ENCODE measurements around the gene PCGF1.
"Not testable (repeated sequence)": the region's sequence is repeated elsewhere in the genome, so short reads cannot be mapped to it uniquely, and the experiment has no call there.

PCGF1 gene

DNA sequence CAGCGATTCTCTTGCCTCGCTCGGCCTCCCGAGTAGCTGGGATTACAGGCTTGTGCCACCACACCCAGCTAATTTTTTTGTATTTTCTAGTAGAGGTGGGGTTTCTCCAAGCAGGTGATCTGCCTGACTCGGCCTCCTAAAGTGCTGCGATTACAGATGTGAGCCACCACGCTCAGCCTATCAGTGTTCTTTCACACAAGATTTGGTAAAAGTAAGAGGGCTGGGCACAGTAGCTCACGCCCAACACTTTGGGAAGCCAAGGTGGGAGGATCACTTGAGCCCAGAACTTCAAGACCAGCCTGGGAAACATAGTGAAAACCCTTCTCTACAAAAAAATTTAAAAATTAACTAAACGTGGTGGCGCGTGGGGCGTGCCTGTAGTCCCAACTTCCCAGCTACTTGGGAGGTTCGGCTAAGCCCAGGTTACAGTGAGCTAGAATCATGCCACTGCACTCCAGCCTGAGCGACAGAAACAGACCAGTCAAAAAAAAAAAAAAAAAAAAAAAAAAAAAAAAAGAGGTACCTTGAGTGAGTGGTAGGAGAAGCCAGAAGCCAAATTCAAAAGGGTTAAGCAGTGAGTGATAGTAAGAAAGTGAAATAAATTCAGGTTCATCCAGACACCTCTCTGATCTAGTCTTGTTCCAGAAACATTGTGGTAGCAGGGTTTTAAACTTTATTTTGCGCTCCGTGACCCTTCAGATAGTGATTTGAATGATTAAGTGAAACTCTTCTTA lies 36.0 kb downstream of the PCGF1 start:
- DNase-seq, result no peak

DNA sequence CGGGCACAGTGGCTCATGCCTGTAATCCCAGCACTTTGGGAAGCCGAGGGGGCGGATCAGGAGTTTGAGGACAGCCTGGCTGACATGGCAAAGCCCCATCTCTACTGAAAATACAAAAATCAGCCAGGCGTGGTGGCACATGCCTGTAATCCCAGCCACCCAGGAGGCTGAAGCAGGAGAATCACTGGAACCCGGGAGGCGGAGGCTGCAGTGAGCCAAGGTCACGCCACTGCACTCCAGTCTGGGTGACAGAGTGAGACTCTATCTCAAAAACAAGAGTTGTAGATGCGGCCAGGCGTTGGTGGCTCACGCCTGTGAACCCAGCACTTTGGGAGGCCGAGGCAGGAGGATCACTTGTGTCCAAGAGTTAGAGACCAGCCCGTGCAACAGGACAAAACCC lies 36.8 kb downstream of the PCGF1 start:
- DNase-seq, result not testable (repeated sequence)

DNA sequence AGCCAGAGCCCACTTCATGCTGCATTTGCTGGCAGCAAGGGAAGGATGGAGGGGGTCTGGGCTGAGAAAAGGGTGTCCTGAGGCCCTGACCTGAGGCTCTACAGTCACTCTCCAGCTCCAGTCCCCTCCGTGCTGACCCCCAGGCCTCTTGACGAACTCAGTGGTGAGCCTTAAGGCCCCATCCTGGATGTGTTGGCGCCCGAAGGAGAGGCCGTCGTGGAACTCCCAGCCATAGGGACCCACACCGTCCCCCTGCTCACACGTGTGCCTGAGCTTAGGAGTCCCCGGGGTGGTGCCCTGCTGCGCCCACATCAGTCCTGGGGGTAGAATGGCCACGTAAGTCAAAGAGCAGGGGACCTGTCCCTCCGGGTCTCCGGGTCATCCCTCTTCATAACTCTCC lies 43.1 kb downstream of the PCGF1 start:
- no peak for DNase-seq

DNA sequence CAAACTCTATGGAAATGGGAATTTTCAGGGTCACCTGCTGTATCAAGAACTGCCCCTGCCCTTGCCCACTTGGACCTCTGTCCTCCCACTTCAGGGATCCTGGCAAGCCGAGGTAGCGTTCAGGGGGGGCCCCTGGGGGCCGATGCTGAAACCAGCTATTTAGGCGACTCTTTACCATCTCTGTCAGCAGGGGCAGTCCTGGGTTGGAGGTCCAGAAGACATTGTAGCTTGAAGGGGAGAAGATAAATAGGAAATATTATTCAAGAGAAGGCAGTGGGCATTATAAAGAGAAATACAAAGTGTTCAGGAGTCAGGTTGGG lies 44.7 kb downstream of the PCGF1 start:
- DNase-seq, result no peak

GRCh38 chr2:74462054-74462785 lies 45.3 kb downstream of the PCGF1 start:
- DNase-seq, result no peak

DNA sequence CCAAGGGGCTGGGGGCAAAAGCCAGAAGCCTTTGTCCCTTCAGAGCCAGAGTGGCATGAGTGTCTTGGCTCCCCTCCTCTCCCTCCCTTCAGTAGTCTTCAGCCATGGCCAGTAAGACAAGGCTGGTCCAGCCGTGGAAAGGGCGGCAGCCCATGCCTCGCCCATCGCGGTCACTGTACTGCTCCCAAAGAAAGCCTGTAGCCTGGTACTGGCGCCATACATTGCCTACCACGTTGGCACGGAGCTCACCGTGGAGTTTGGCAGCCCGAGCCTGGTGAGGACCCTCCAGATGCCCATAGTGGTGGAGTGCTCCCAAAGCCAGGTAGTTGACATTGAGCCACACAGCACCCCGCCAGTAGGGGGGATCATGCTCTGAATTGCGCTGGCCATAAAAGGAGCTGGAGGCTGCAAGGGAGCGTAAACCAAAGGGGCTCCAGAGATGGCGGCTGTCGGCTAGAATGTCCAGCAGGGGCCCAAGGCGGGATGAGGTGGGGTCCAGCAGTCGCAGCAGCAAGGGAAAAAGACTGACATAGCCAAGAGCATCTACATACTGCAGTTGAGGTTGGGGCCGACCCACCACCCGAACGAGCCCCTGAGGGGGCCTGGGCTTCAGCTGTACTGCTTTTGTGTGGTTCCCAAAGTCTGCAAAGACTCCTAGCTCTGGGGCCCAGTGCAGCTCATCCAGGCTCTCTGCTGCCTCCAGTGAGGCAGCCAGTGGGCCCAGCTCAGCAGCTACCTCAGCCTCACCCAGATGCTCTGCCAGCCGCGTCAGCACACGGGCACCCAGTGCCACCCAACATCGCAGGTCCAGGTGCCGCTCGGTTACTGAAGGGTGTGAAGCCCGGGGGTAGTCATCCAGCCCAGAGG lies 46.1 kb downstream of the PCGF1 start:
- DNase-seq, result no peak

GRCh38 chr2:74460187-74460586 lies 47.3 kb downstream of the PCGF1 start:
- DNase-seq, result not testable (repeated sequence)

DNA sequence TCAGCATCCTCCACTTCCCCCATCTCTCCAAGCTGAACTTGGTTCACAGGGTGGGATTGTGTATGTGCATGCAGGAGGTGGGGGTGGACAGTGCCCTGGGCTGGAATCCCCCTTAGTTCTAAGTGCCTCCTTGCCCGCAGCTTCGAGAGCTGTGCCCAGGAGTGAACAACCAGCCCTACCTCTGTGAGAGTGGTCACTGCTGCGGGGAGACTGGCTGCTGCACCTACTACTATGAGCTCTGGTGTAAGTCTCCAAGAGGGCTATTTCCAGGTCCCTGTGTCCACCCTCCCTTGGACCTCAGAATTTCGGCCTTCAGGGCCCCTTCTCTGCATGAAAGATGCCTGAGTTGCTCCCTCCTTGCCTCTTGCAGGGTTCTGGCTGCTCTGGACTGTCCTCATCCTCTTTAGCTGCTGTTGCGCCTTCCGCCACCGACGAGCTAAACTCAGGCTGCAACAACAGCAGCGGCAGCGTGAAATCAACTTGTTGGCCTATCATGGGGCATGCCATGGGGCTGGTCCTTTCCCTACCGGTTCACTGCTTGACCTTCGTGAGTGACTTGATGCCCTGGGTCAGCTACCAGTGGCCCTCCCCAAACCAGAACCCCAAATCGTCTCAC lies 47.9 kb downstream of the PCGF1 start:
- not testable (repeated sequence) for DNase-seq

DNA sequence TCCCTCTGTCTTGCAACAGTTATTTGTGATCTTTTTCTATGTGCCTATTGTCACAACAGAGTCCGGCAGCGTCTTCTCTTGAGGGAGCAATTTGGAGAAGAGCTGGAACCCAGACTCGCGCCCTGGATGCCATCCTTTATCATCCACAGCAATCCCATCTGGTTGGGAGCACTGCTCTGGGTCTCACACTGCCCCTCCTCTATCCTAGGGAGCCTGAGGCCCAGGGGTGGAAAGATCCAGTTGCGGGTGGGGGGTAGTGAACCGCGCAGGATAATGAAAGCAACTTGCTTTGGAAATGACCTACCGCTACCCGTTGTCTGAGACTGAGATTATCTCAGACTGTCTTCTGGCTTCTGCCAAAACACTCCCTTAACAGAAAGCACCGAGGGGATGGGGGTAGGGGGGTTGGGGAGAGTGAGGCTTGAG lies 48.5 kb downstream of the PCGF1 start:
- no peak for DNase-seq

GRCh38 chr2:74458132-74458937 lies 49.2 kb downstream of the PCGF1 start, which contains the start of gene WBP1:
Gene WBP1, plus strand, starts transcription at chr2:74458438. Its CDS starts 165 bp downstream, at chr2:74458603.
- peak; percentile 99 for DNase-seq

- DNase-seq, result peak in 1 of 2 experiments; percentile 64
Measured at GRCh38 chr2:74457549-74458131, 49.9 kb downstream of the PCGF1 start.

DNA sequence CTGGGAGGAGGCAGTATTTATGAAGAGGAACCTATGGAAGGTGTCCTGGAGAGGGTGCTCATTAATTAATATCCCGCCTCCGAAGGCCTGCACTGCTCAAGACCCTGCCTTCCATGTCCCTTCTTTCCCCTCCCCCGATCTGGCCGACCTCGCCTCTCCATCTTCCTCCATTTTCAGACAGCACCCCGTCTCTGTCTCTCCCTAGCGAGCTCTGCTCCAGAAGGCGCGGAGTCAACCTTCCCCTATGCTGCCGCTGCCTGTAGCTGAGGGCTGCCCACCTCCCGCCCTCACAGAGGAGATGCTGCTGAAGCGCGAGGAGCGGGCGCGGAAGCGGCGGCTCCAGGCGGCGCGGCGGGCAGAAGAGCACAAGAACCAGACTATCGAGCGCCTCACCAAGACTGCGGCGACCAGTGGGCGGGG lies 50.4 kb downstream of the PCGF1 start:
- DNase-seq, result peak in 1 of 2 experiments; percentile 64
